ENCODE data around the gene RNF145.

The RNF145 gene

GRCh38 chr5:159218595-159219023 is 9.3 kb upstream of the RNF145 start:
- DNase-seq (ENCODE audit: low spot score), result no peak

- no peak for DNase-seq (ENCODE audit: low spot score)
Measured at GRCh38 chr5:159217236-159217635, 7.9 kb upstream of the RNF145 start.

- DNase-seq (ENCODE audit: low spot score), result no peak
Measured at GRCh38 chr5:159216454-159216853, 7.1 kb upstream of the RNF145 start.

GRCh38 chr5:159215886-159216285 is 6.5 kb upstream of the RNF145 start:
- DNase-seq (ENCODE audit: low spot score), result no peak

GRCh38 chr5:159214486-159215271 is 5.3 kb upstream of the RNF145 start:
- DNase-seq (ENCODE audit: low spot score), result peak; percentile 28

GRCh38 chr5:159212657-159213462 is 3.5 kb upstream of the RNF145 start:
- DNase-seq (ENCODE audit: low spot score), result no peak

GRCh38 chr5:159211729-159212174 is 2.4 kb upstream of the RNF145 start:
- DNase-seq (ENCODE audit: low spot score), result peak; percentile 36

- no peak for DNase-seq (ENCODE audit: low spot score)
Measured at GRCh38 chr5:159210846-159211245, 1.5 kb upstream of the RNF145 start.

GRCh38 chr5:159210210-159210661 is 883 bp upstream of the RNF145 start:
- no peak for DNase-seq (ENCODE audit: low spot score)

GRCh38 chr5:159208514-159209437 is 577 bp downstream of the RNF145 start:
- DNase-seq (ENCODE audit: low spot score), result peak; percentile 39

GRCh38 chr5:159207686-159208513 is 1.5 kb downstream of the RNF145 start:
- peak; percentile 87 for DNase-seq (ENCODE audit: low spot score)

GRCh38 chr5:159207222-159207685 is 2.1 kb downstream of the RNF145 start:
- no peak for DNase-seq (ENCODE audit: low spot score)

GRCh38 chr5:159206818-159207217 is 2.5 kb downstream of the RNF145 start:
- DNase-seq (ENCODE audit: low spot score), result no peak

GRCh38 chr5:159206368-159206767 is 3.0 kb downstream of the RNF145 start:
- no peak for DNase-seq (ENCODE audit: low spot score)

GRCh38 chr5:159203351-159203750 is 6.0 kb downstream of the RNF145 start:
- peak; percentile 55 for DNase-seq (ENCODE audit: low spot score)

- DNase-seq (ENCODE audit: low spot score), result no peak
Measured at GRCh38 chr5:159202151-159202550, 7.2 kb downstream of the RNF145 start.

- no peak for DNase-seq (ENCODE audit: low spot score)
Measured at GRCh38 chr5:159199780-159200179, 9.6 kb downstream of the RNF145 start.

GRCh38 chr5:159199225-159199624 is 10.1 kb downstream of the RNF145 start:
- DNase-seq (ENCODE audit: low spot score), result no peak

GRCh38 chr5:159198063-159199036 is 11.0 kb downstream of the RNF145 start:
- no peak for DNase-seq (ENCODE audit: low spot score)

GRCh38 chr5:159195775-159196174 is 13.6 kb downstream of the RNF145 start:
- DNase-seq (ENCODE audit: low spot score), result no peak
